ENCODE data around the gene VWA3B. TPM values are rescaled to one million over a fixed set of nuclear protein-coding genes. Genes with fewer than 3 reads are reported as not detected.
"Not testable (repeated sequence)": the region's sequence is repeated elsewhere in the genome, so short reads cannot be mapped to it uniquely, and the experiment has no call there.

VWA3B gene
- total and polyA plus RNA-seq, 2 experiments from 2014 or later = not detected

- Histone ChIP-seq H3K9me3 (ENCODE audit: low read depth) (peaks cover 3% of the 10 kb centered on the region), H3K9me2 (ENCODE audit: insufficient read depth) (no peaks in the 10 kb centered on the region), H3K27me3 (replicated peaks; ENCODE audit: insufficient read depth) (peaks cover 15% of the 10 kb centered on the region), H3K4me3 (no peak overlapping the region), H3K79me2 (ENCODE audit: insufficient read depth) (no peaks in the 10 kb centered on the region), H3K27ac (no peak overlapping the region), H3F3A (ENCODE audit: insufficient read depth) (no peaks in the 10 kb centered on the region), H3K4me2 (ENCODE audit: unreplicated experiment) (no peak overlapping the region), H2AFZ (no peak overlapping the region), H3K36me3 (ENCODE audit: low read depth) (no peaks in the 10 kb centered on the region), H4K20me1 (ENCODE audit: insufficient read depth) (no peaks in the 10 kb centered on the region), H3K4me1 (ENCODE audit: insufficient read depth) (no peaks in the 10 kb centered on the region), H3K9ac (no peak overlapping the region)
- 55 to 65% methylated on average over 5 of the region's 5 CpGs for WGBS, 2 experiments (ENCODE audit: low coverage in 1 of 2, low lambda C conversion rate in 2 of 2, missing lambda C conversion rate in 2 of 2)
- TF ChIP-seq EZH2phosphoT487 (IDR thresholded peaks at IDR 0.05; ENCODE audit: insufficient read depth, low read depth) = no peak
- no peak for TF ChIP-seq EZH2 (IDR thresholded peaks at IDR 0.05; ENCODE audit: insufficient read depth, poor library complexity, severe bottlenecking)
- in situ Hi-C loops (cut with MboI) = no loop called here
- no peak for DNase-seq
Measured at GRCh38 chr2:98093611-98094010, 6.6 kb downstream of the VWA3B start.

DNA sequence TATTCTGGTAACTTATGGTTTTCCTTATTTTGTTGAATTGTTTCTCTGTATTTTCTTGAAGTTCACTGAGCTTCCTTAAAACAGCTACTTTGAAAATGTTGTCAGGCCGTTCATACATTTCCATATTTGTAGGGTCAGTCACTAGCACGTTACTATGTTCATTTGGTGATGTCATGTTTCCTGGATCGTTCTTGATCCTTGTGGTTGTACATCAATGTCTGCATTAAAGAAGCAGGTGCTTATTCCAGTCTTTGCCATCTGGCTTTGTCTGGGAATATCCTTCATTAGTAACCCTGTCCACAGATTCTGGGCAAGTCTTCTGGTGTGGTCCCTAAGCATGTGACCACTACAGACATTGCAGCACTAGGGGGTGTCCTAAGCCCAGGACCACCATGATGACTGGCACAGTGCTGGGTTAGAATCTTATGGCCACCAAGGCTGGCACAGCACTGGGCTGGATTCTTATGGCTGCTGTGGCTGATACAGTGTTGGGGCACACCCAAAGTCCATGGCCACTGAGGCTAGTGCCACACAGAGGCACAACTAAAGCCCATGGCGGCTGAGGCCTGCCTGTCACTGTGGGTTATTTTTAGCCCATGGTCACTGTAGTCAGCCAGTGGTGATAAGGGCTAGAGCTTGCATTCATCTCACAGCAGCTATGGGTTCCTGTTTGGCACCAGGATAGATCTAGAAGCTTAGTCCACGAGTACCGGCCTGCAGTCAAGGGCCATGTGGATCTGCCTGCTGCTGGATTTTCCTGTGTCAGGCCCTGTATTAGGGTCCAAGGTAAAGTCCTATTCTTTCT is 13.2 kb downstream of the VWA3B start:
- Histone ChIP-seq H3K9ac (no peak overlapping the region), H3K9me2 (ENCODE audit: insufficient read depth) (no peaks in the 10 kb centered on the region), H3F3A (ENCODE audit: insufficient read depth) (no peaks in the 10 kb centered on the region), H2AFZ (no peak overlapping the region), H3K9me3 (ENCODE audit: low read depth) (no peaks in the 10 kb centered on the region), H3K79me2 (ENCODE audit: insufficient read depth) (no peaks in the 10 kb centered on the region), H3K4me3 (no peak overlapping the region), H3K27ac (no peak overlapping the region), H4K20me1 (ENCODE audit: insufficient read depth) (no peaks in the 10 kb centered on the region), H3K27me3 (replicated peaks; ENCODE audit: insufficient read depth) (no peaks in the 10 kb centered on the region), H3K4me2 (ENCODE audit: unreplicated experiment) (no peak overlapping the region), H3K36me3 (ENCODE audit: low read depth) (no peaks in the 10 kb centered on the region), H3K4me1 (ENCODE audit: insufficient read depth) (no peaks in the 10 kb centered on the region)
- in situ Hi-C loops (cut with MboI) = no loop called here
- DNase-seq = no peak
- TF ChIP-seq EZH2phosphoT487 (IDR thresholded peaks at IDR 0.05; ENCODE audit: insufficient read depth, low read depth) = no peak
- TF ChIP-seq EZH2 (IDR thresholded peaks at IDR 0.05; ENCODE audit: insufficient read depth, poor library complexity, severe bottlenecking) = no peak
- 49 to 57% methylated on average over 4 to 6 of the region's 6 CpGs for WGBS, 2 experiments (ENCODE audit: low coverage in 1 of 2, low lambda C conversion rate in 2 of 2, missing lambda C conversion rate in 2 of 2)

DNA sequence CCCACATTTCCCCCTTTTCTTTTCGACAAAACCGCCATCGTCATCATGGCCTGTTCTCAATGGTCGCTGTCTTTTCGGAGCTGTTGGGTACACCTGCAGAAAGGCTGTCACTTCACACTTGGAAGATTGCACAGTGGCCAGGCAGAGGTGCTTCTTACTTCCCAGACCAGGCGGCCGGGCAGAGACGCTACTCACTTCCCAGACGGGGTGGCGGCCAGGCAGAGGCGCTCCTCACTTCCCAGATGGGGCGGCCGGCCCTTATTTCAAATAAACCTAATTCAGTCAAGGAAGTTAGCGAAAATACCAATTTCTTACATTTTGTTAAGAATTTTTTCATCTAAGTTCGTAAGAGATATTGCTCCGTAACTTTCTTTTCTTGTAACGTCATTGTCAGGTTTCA is 15.3 kb downstream of the VWA3B start:
- H4K20me1 ChIP-seq (ENCODE audit: insufficient read depth); DNase-seq; H2AFZ ChIP-seq; H3K36me3 ChIP-seq (ENCODE audit: low read depth); H3K79me2 ChIP-seq (ENCODE audit: insufficient read depth); H3K9ac ChIP-seq; H3K9me2 ChIP-seq (ENCODE audit: insufficient read depth); in situ Hi-C loops (cut with MboI); H3K4me1 ChIP-seq (ENCODE audit: insufficient read depth); H3F3A ChIP-seq (ENCODE audit: insufficient read depth); H3K27me3 ChIP-seq (replicated peaks; ENCODE audit: insufficient read depth); H3K4me3 ChIP-seq; H3K4me2 ChIP-seq (ENCODE audit: unreplicated experiment); H3K27ac ChIP-seq; H3K9me3 ChIP-seq (ENCODE audit: low read depth): not testable (repeated sequence)
- WGBS, 2 experiments (ENCODE audit: low coverage in 1 of 2, low lambda C conversion rate in 2 of 2, missing lambda C conversion rate in 2 of 2) = 72 to 78% methylated on average over 17 of the region's 17 CpGs

DNA sequence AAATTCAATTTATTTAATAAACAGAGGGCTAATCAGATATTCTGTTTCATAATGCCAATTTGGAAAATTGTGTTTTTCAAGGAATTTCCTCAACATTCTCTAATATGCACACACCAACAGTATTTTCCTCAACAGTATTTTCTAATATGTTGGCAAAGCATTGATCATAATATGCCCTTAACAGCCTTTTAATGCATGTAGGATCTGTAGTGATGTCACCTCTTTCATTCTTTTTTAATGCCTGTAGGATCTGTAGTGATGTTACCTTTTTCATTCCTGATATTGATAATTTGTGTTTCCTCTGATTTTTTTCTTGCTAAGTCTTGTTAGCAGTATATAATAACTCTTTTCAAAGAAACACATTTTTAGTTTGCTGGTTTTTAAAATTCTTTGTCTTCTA is 15.9 kb downstream of the VWA3B start:
- no peak overlapping the region for H3K4me3 ChIP-seq
- H3K36me3 ChIP-seq (ENCODE audit: low read depth) = no peaks in the 10 kb centered on the region
- no peak overlapping the region for H3K4me2 ChIP-seq (ENCODE audit: unreplicated experiment)
- H3K27ac ChIP-seq = no peak overlapping the region
- no peaks in the 10 kb centered on the region for H3K4me1 ChIP-seq (ENCODE audit: insufficient read depth)
- H3K9me3 ChIP-seq (ENCODE audit: low read depth) = no peaks in the 10 kb centered on the region
- no peak for DNase-seq
- H3K9me2 ChIP-seq (ENCODE audit: insufficient read depth) = no peaks in the 10 kb centered on the region
- no peak overlapping the region for H3K9ac ChIP-seq
- H3K27me3 ChIP-seq (replicated peaks; ENCODE audit: insufficient read depth) = no peaks in the 10 kb centered on the region
- H3F3A ChIP-seq (ENCODE audit: insufficient read depth) = no peaks in the 10 kb centered on the region
- no peak overlapping the region for H2AFZ ChIP-seq
- in situ Hi-C loops (cut with MboI) = no loop called here
- no peaks in the 10 kb centered on the region for H3K79me2 ChIP-seq (ENCODE audit: insufficient read depth)
- no peak for TF ChIP-seq EZH2phosphoT487 (IDR thresholded peaks at IDR 0.05; ENCODE audit: insufficient read depth, low read depth)
- no peak for TF ChIP-seq EZH2 (IDR thresholded peaks at IDR 0.05; ENCODE audit: insufficient read depth, poor library complexity, severe bottlenecking)
- no peaks in the 10 kb centered on the region for H4K20me1 ChIP-seq (ENCODE audit: insufficient read depth)

DNA sequence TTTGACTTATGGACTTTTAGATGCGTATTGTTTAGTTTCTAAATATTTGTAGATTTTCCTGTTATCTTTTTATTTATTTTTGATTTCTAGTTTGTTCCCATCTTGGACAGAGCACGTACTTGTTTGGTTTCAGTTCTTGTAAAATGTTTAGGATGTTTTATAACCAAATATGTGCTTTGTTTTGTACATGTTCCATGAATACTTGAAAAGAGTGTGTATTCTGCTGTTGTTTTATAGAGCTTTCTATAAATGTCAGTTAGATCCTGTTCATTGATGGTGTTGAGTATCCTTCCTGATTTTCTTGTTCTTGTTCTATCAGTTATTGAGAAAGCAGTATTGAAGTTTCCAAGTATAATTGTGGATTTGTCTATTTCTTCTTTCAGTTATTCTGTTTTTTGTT is 21.1 kb downstream of the VWA3B start:
- no peak overlapping the region for H3K4me3 ChIP-seq
- H3K4me2 ChIP-seq (ENCODE audit: unreplicated experiment) = no peak overlapping the region
- no peak overlapping the region for H2AFZ ChIP-seq
- in situ Hi-C loops (cut with MboI) = no loop called here
- no peaks in the 10 kb centered on the region for H3K9me2 ChIP-seq (ENCODE audit: insufficient read depth)
- H3K27me3 ChIP-seq (replicated peaks; ENCODE audit: insufficient read depth) = no peaks in the 10 kb centered on the region
- no peak overlapping the region for H3K9ac ChIP-seq
- H3K36me3 ChIP-seq (ENCODE audit: low read depth) = no peaks in the 10 kb centered on the region
- WGBS, 2 experiments (ENCODE audit: low coverage in 1 of 2, low lambda C conversion rate in 2 of 2, missing lambda C conversion rate in 2 of 2) = 45 to 47% methylated on average over 2 of the region's 2 CpGs
- no peaks in the 10 kb centered on the region for H3F3A ChIP-seq (ENCODE audit: insufficient read depth)
- no peaks in the 10 kb centered on the region for H3K4me1 ChIP-seq (ENCODE audit: insufficient read depth)
- no peaks in the 10 kb centered on the region for H4K20me1 ChIP-seq (ENCODE audit: insufficient read depth)
- no peak for TF ChIP-seq EZH2phosphoT487 (IDR thresholded peaks at IDR 0.05; ENCODE audit: insufficient read depth, low read depth)
- TF ChIP-seq EZH2 (IDR thresholded peaks at IDR 0.05; ENCODE audit: insufficient read depth, poor library complexity, severe bottlenecking) = no peak
- no peaks in the 10 kb centered on the region for H3K79me2 ChIP-seq (ENCODE audit: insufficient read depth)
- H3K27ac ChIP-seq = no peak overlapping the region
- H3K9me3 ChIP-seq (ENCODE audit: low read depth) = no peaks in the 10 kb centered on the region
- DNase-seq = no peak
